Epithelial cell of esophagus (primary cell): ENCODE results near the gene EGFL7.

Experiments used
- DNase-seq: peaks from one replicate; pipeline ENCODE4 v3.0.0; 2010; ENCODE audit warnings: low read depth
- H3K4me3 ChIP-seq: 2 replicates; pipeline ENCODE4 v1.5.1; 2011; ENCODE audit warnings: mild to moderate bottlenecking, low read length, control low read depth
- TF ChIP-seq, protein P1 (sequence below): IDR thresholded peaks from 2 replicates; pipeline ENCODE4 v1.5.1; 2011; ENCODE audit warnings: low read depth, mild to moderate bottlenecking, low read length, control low read depth, inconsistent platforms; ENCODE audit not compliant: insufficient read depth; ENCODE audit errors: missing control alignments

The EGFL7 gene

DNA sequence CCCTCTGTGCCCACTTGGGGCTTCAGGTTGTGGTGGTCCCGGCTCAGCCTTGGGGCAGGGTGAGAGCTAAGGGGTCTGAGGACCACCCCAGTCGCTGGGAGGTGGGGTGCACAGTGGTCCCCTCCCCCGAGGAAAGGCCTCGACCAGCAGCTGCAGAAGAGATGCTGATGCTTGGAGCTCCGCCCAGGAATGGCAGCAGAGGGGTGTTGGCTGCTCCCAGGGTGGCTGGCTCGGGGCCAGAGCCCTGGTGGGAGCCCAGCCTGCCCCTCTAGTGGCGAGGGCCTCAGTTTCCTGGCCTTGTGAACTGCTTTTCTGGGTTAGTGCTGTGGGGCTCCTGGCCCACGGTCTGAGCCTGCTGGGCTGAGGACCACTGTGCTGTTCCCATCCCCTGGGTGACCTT lies 50.8 kb downstream of the EGFL7 start:
- TF ChIP-seq, protein P1, sequence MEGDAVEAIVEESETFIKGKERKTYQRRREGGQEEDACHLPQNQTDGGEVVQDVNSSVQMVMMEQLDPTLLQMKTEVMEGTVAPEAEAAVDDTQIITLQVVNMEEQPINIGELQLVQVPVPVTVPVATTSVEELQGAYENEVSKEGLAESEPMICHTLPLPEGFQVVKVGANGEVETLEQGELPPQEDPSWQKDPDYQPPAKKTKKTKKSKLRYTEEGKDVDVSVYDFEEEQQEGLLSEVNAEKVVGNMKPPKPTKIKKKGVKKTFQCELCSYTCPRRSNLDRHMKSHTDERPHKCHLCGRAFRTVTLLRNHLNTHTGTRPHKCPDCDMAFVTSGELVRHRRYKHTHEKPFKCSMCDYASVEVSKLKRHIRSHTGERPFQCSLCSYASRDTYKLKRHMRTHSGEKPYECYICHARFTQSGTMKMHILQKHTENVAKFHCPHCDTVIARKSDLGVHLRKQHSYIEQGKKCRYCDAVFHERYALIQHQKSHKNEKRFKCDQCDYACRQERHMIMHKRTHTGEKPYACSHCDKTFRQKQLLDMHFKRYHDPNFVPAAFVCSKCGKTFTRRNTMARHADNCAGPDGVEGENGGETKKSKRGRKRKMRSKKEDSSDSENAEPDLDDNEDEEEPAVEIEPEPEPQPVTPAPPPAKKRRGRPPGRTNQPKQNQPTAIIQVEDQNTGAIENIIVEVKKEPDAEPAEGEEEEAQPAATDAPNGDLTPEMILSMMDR: no peak
- DNase-seq: no peak
- no peak overlapping the region for H3K4me3 ChIP-seq

DNA sequence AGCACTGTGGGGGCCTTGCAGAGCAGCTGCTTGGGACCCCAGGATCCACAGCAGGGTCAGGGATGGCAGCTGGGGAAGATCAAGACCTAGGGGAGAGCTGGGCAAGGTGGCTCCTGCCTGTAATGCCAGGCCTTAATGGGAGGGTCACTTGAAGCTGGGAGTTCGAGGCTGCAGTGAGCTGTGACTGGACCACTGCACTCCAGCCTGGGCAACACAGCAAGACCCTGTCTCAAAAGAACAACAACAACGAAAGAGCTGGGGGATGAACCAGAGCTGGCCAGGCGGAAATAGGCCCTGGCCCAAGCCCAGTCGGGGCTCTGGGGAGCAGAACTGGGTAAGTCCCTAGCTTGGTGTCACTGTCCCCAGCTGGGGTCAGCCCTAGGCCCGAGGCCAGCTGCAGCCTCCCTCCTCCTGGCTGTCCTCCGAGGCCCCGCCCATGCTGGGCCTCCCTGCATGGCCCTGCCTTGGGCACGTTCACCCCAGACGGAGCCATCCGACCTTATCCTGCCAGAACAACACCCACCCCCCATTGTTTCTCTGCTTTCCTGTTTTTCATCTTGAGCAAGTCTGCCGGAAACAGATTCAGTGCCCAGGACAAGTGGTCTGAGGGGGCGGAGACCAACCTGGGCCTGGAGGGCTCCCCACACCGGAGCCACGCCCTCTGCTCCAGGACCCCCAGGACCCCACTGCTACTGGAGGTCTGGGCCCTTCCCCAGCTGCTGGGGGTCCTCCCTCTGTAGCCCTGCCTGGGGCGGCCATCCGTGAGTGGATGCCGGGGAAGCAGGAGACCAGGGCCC lies 51.6 kb downstream of the EGFL7 start:
- no peak overlapping the region for H3K4me3 ChIP-seq
- TF ChIP-seq, protein P1: no peak
- DNase-seq: no peak

DNA sequence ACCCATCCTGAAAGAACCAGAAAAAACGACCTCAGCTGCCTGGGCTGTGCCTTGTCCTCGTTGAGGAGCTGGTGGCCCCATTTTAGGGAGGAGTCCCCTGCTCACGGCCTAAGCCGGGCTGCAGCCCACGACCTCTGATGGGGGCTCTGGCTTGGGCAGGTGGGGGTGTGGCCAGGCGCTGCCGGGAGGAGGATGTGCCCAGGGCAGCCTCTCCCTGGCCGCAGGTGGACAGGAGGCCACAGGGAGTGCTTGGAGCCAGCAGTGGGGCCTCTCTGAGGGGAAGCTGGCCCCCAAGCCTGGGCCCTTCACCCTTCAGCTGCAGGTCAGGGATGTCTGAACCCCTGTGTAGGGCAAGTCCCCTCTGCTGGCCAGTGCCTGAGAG lies 52.2 kb downstream of the EGFL7 start:
- no peak overlapping the region for H3K4me3 ChIP-seq
- DNase-seq: no peak
- TF ChIP-seq, protein P1: no peak

DNA sequence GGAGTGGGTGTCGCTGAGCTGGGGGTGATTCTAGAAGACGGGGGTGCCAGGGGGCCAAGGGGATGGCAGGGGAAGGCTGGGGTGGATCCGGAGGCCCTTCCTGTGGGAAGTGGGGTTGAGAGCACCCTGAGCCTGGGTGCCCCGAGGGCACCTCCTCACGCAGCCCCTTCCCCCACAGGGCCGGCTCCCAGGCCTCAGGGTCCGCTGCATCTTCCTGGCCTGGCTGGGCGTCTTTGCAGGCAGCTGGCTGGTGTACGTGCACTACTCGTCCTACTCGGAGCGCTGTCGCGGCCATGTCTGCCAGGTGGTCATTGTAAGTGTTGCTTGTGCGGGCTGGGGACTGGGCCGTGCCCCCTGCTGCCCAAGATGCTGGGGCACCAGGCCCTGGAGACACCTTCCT lies 54.7 kb downstream of the EGFL7 start:
- TF ChIP-seq, protein P1: no peak
- H3K4me3 ChIP-seq: no peak overlapping the region
- no peak for DNase-seq

DNA sequence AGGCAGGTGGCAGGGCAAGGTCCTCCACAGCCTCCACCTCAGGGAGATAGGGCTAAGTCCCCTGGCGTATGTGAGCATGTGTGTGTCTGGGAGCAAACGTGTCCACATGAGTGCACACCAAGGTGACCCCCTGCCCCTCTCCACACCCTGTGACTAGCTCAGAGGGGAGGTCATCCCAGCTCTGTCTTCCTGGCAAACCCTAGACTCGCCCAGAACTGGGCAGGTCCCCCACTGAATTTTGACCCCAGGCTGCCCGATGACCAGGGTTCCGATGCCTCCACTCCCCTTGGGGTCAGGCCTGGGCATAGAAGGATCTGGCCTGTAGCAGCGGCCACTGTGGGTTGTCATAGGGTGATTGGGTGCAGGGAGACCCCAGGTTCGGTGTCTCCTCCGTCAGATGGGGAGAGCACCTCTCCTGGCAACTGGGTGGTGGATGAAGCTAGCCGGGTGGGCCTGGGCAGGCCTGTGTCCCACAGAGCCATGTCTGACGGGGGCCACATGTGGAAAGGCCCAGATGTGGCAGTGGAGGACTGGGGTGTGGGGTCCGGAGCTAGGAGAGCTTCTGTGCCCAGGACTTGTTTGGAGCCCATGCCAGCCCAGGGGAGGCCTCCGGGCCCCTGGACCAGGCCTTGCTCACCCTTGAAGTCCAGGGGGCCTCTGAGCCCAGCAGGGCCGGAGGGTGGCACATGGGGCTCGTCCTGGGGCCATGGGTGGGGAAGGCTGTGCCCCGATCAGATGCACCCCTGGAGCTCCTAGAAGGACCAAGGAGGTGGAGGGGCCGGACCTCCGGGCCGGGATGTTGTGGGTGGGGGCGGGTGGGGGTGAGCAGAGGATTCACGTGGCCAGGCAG lies 55.9 kb downstream of the EGFL7 start:
- TF ChIP-seq, protein P1: no peak
- H3K4me3 ChIP-seq: no peak overlapping the region
- DNase-seq: no peak

DNA sequence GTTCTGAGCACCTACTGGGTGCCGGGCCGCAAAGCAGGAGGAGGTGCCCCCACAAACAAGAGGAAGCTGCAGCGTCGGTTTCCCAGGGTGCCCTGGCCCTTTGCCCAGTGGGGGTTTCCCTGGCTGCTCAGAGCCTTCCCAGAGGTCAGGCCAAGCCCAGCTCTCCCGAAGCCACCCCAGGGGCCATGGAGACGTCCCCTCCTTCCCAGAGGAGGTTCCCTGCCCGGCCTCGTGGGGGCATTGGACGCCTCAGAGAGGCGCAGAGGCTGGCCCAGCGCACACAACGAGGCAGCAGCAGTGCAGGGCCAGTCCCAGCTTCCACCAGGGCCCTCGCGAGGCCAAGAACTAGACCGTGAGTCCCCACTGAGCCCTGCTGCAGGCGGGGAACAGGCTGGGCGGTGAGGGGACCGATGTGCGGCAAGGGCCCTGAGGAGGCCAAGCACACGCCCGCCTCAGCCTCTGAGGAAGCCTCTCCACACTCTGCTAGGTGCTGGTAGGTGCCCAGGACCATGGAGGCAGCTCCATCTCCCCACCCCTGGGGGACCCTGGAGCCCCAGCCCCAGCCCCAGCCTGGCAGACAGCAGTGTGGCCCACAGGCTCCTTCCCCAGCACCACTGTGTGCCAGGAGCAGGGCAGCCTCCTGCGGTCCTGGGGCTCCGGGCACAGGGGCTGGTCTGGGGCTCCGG lies 56.6 kb downstream of the EGFL7 start:
- TF ChIP-seq, protein P1: no peak
- DNase-seq: no peak
- H3K4me3 ChIP-seq: no peak overlapping the region
